ENCODE measurements around the gene FGFR2.

Gene FGFR2

GRCh38 chr10:121578965-121579364, 19.3 kb downstream of the FGFR2 start:
- no peaks in the 10 kb centered on the region for H3K9me3 ChIP-seq (ENCODE audit: control insufficient read depth, insufficient read depth, low read length)
- peak overlapping the region; percentile 62 for H3K9ac ChIP-seq (ENCODE audit: low read depth, low read length)
- H3K4me1 ChIP-seq (ENCODE audit: control insufficient read depth, insufficient read depth, low read length), result peaks cover 45% of the 10 kb centered on the region
- H3K27me3 ChIP-seq (ENCODE audit: control insufficient read depth, insufficient read depth, low read length), result no peaks in the 10 kb centered on the region
- H3K4me3 ChIP-seq (ENCODE audit: low read depth, low read length), result peak overlapping the region; percentile 18
- H3K36me3 ChIP-seq (ENCODE audit: control insufficient read depth, insufficient read depth, low read length), result peaks cover 21% of the 10 kb centered on the region

- H3K36me3 ChIP-seq (ENCODE audit: control insufficient read depth, insufficient read depth, low read length), result peaks cover 21% of the 10 kb centered on the region
- no peaks in the 10 kb centered on the region for H3K27me3 ChIP-seq (ENCODE audit: control insufficient read depth, insufficient read depth, low read length)
- H3K9ac ChIP-seq (ENCODE audit: low read depth, low read length), result no peak overlapping the region
- H3K9me3 ChIP-seq (ENCODE audit: control insufficient read depth, insufficient read depth, low read length), result no peaks in the 10 kb centered on the region
- H3K4me1 ChIP-seq (ENCODE audit: control insufficient read depth, insufficient read depth, low read length), result peaks cover 47% of the 10 kb centered on the region
- no peak overlapping the region for H3K4me3 ChIP-seq (ENCODE audit: low read depth, low read length)
Observed at GRCh38 chr10:121578298-121578697, 19.9 kb downstream of the FGFR2 start.

DNA sequence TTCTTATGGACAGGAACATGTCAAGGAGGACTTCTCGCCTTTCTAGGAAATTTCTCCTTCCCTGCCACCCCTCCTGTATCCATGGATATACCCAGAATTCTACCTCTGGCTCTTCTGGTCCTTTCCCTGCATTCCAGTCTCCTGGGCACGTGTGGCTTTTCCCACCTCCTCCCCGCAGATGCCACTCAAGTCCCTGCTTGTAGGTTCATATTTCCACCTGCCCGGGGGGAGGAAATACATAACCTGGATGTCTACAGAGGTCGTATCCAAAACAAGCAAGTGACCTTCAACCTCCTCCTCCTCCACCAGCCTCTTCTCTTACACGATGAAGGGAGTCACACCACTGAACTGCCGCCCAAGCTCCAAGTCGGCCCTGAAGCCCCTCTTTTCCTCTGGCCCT, 20.7 kb downstream of the FGFR2 start:
- Histone ChIP-seq H3K9ac (ENCODE audit: low read depth, low read length) (no peak overlapping the region), H3K27me3 (ENCODE audit: control insufficient read depth, insufficient read depth, low read length) (no peaks in the 10 kb centered on the region), H3K4me3 (ENCODE audit: low read depth, low read length) (no peak overlapping the region), H3K36me3 (ENCODE audit: control insufficient read depth, insufficient read depth, low read length) (peaks cover 21% of the 10 kb centered on the region), H3K4me1 (ENCODE audit: control insufficient read depth, insufficient read depth, low read length) (peaks cover 47% of the 10 kb centered on the region), H3K9me3 (ENCODE audit: control insufficient read depth, insufficient read depth, low read length) (no peaks in the 10 kb centered on the region)

DNA sequence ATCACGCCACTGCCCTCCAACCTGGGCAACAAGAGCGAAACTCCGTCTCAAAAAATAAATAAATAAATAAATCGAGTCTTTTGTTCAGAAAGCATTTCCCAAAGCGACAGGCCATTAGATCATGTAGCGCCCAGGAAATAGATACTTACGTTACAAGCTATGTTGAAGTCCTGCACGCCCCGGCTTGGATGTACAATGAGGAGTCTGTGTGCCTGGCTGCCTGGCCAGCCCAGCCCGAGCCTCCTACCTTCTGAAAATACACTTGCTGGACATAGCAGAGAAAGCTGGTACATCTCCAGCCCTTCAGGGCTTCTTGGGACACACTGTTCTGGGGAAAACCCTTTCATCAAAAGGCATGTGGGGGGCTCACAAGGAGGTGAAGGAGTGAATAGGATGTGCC, 22.1 kb downstream of the FGFR2 start:
- H3K27me3 ChIP-seq (ENCODE audit: control insufficient read depth, insufficient read depth, low read length), result no peaks in the 10 kb centered on the region
- H3K4me1 ChIP-seq (ENCODE audit: control insufficient read depth, insufficient read depth, low read length), result peaks cover 41% of the 10 kb centered on the region
- no peaks in the 10 kb centered on the region for H3K9me3 ChIP-seq (ENCODE audit: control insufficient read depth, insufficient read depth, low read length)
- peaks cover 21% of the 10 kb centered on the region for H3K36me3 ChIP-seq (ENCODE audit: control insufficient read depth, insufficient read depth, low read length)
- no peak overlapping the region for H3K9ac ChIP-seq (ENCODE audit: low read depth, low read length)
- no peak overlapping the region for H3K4me3 ChIP-seq (ENCODE audit: low read depth, low read length)

DNA sequence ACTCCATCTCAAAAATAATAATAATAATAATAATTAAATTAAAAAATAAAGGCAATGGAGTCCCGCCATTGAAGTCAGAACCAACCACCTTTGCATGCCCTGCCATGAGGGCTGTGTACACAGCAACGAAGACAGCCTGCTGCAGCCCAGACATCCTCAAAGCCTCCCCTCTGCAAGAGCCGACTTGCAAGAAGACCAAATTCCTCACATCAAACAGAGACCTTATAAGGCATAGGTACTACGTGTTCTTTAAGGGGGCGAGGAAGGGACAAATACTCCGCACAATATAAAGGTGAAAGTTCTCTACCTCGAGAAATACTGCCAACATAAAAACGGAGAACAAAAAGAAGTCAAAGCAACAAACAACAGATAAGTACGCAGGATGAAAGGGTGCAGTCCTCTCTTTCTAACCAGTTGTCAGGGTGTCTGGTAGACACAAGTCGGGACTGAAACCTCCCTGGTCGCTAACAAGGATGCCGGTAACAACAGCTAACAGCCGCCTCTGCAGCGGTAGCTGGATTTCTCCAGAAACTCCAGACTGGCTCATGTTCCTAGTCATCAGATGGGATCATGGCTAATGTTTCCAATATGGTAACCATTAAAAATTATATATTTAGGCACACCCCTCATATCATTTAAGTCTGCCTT, 23.6 kb downstream of the FGFR2 start:
- H3K36me3 ChIP-seq (ENCODE audit: control insufficient read depth, insufficient read depth, low read length), result peaks cover 16% of the 10 kb centered on the region
- H3K4me3 ChIP-seq (ENCODE audit: low read depth, low read length), result no peak overlapping the region
- no peaks in the 10 kb centered on the region for H3K9me3 ChIP-seq (ENCODE audit: control insufficient read depth, insufficient read depth, low read length)
- H3K9ac ChIP-seq (ENCODE audit: low read depth, low read length), result no peak overlapping the region
- peaks cover 29% of the 10 kb centered on the region for H3K4me1 ChIP-seq (ENCODE audit: control insufficient read depth, insufficient read depth, low read length)
- H3K27me3 ChIP-seq (ENCODE audit: control insufficient read depth, insufficient read depth, low read length), result no peaks in the 10 kb centered on the region

DNA sequence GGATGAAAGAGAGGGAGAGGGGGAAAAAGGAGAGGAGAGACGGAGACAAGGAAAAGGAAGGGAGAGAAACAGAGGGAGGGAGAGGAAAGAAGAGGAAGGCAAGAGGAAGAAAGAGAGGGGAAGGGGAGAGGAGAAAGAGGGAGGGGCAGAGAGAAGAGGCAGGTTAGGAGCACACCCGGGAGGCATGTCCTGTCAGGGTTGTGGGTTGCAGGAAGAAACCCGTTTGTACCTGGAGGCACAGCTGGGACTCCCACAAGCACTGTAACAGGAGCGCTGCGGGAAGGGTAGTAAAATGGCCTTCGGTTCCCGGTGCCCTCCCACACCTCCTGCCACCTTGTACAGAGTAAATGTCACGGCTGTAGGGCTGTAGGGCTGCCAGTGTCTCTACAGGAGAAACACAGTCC, 24.7 kb downstream of the FGFR2 start:
- H3K9ac ChIP-seq (ENCODE audit: low read depth, low read length), result no peak overlapping the region
- no peak overlapping the region for H3K4me3 ChIP-seq (ENCODE audit: low read depth, low read length)
- H3K27me3 ChIP-seq (ENCODE audit: control insufficient read depth, insufficient read depth, low read length), result no peaks in the 10 kb centered on the region
- peaks cover 13% of the 10 kb centered on the region for H3K36me3 ChIP-seq (ENCODE audit: control insufficient read depth, insufficient read depth, low read length)
- H3K9me3 ChIP-seq (ENCODE audit: control insufficient read depth, insufficient read depth, low read length), result no peaks in the 10 kb centered on the region
- peaks cover 20% of the 10 kb centered on the region for H3K4me1 ChIP-seq (ENCODE audit: control insufficient read depth, insufficient read depth, low read length)

DNA sequence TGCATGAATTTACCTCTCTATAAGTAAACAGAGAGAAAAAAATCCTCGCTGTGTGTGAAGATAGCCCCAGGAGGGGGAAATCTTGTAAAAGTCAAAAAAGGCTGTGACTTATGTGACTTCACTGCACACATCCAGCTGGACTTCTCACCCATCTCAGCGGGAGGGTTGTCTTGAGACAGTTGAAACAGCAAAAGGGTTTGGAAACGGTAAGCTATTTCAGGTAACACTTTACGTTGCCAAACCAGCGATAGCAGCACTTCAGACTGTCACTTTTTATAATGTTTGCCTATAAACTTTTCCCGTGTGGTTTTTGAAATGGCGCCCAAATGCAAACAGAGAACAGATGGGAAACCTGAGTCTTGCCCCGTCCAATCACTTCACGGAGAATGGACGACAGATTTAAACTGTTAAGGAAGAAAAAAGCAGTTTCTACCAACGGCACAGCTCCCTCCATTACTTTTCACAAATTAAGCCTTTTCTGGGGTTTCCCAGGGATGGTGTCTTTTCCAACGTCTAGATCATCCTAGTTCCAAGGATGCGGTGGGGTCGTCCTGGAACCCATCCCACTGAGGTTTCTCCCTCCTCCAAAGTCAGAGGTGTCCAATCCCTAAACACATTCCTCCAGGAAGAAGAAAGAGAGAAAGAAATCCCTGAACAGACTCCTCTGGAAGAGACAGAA, 25.2 kb downstream of the FGFR2 start:
- Histone ChIP-seq H3K9me3 (ENCODE audit: control insufficient read depth, insufficient read depth, low read length) (no peaks in the 10 kb centered on the region), H3K4me3 (ENCODE audit: low read depth, low read length) (no peak overlapping the region), H3K4me1 (ENCODE audit: control insufficient read depth, insufficient read depth, low read length) (peaks cover 17% of the 10 kb centered on the region)

GRCh38 chr10:121570315-121570714, 27.9 kb downstream of the FGFR2 start:
- peak overlapping the region; percentile 29 for H3K9ac ChIP-seq (ENCODE audit: low read depth, low read length)
- peaks cover 20% of the 10 kb centered on the region for H3K4me1 ChIP-seq (ENCODE audit: control insufficient read depth, insufficient read depth, low read length)
- no peak overlapping the region for H3K4me3 ChIP-seq (ENCODE audit: low read depth, low read length)
- peaks cover 7% of the 10 kb centered on the region for H3K36me3 ChIP-seq (ENCODE audit: control insufficient read depth, insufficient read depth, low read length)
- no peaks in the 10 kb centered on the region for H3K9me3 ChIP-seq (ENCODE audit: control insufficient read depth, insufficient read depth, low read length)
- no peaks in the 10 kb centered on the region for H3K27me3 ChIP-seq (ENCODE audit: control insufficient read depth, insufficient read depth, low read length)

More for the DNA sequence above, 25.2 kb downstream of the FGFR2 start:
- peaks cover 10% of the 10 kb centered on the region for H3K36me3 ChIP-seq (ENCODE audit: control insufficient read depth, insufficient read depth, low read length)
- H3K27me3 ChIP-seq (ENCODE audit: control insufficient read depth, insufficient read depth, low read length), result no peaks in the 10 kb centered on the region
- no peak overlapping the region for H3K9ac ChIP-seq (ENCODE audit: low read depth, low read length)

DNA sequence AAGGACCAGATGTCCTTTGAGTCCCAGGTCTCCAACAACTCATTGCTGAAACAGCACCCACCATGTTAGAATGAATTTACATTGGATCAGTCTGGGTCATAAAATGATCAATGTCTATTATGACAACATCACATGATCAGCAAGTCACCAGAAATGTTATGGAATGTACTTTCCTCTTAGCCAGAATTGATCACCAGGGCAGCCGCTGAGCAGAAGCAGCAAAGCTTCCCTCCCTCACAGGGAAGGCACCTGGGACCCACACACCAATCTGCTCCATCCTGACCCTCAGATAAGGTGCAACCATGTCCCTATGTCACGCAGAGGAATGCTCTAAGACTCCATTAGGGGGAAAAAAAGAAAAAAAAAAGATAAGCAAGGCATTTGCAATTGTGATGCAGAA, 30.0 kb downstream of the FGFR2 start:
- Histone ChIP-seq H3K4me3 (ENCODE audit: low read depth, low read length) (no peak overlapping the region), H3K9ac (ENCODE audit: low read depth, low read length) (no peak overlapping the region), H3K36me3 (ENCODE audit: control insufficient read depth, insufficient read depth, low read length) (peaks cover 19% of the 10 kb centered on the region), H3K27me3 (ENCODE audit: control insufficient read depth, insufficient read depth, low read length) (no peaks in the 10 kb centered on the region), H3K4me1 (ENCODE audit: control insufficient read depth, insufficient read depth, low read length) (peaks cover 13% of the 10 kb centered on the region), H3K9me3 (ENCODE audit: control insufficient read depth, insufficient read depth, low read length) (no peaks in the 10 kb centered on the region)

- Histone ChIP-seq H3K9me3 (ENCODE audit: control insufficient read depth, insufficient read depth, low read length) (no peaks in the 10 kb centered on the region), H3K4me1 (ENCODE audit: control insufficient read depth, insufficient read depth, low read length) (peaks cover 13% of the 10 kb centered on the region), H3K36me3 (ENCODE audit: control insufficient read depth, insufficient read depth, low read length) (peaks cover 23% of the 10 kb centered on the region), H3K4me3 (ENCODE audit: low read depth, low read length) (no peak overlapping the region), H3K9ac (ENCODE audit: low read depth, low read length) (no peak overlapping the region), H3K27me3 (ENCODE audit: control insufficient read depth, insufficient read depth, low read length) (no peaks in the 10 kb centered on the region)
Observed at GRCh38 chr10:121567569-121567968, 30.7 kb downstream of the FGFR2 start.

GRCh38 chr10:121566755-121567154, 31.5 kb downstream of the FGFR2 start:
- Histone ChIP-seq H3K9ac (ENCODE audit: low read depth, low read length) (peak overlapping the region; percentile 16), H3K4me3 (ENCODE audit: low read depth, low read length) (no peak overlapping the region), H3K9me3 (ENCODE audit: control insufficient read depth, insufficient read depth, low read length) (no peaks in the 10 kb centered on the region), H3K36me3 (ENCODE audit: control insufficient read depth, insufficient read depth, low read length) (peaks cover 23% of the 10 kb centered on the region), H3K27me3 (ENCODE audit: control insufficient read depth, insufficient read depth, low read length) (no peaks in the 10 kb centered on the region), H3K4me1 (ENCODE audit: control insufficient read depth, insufficient read depth, low read length) (peaks cover 13% of the 10 kb centered on the region)

DNA sequence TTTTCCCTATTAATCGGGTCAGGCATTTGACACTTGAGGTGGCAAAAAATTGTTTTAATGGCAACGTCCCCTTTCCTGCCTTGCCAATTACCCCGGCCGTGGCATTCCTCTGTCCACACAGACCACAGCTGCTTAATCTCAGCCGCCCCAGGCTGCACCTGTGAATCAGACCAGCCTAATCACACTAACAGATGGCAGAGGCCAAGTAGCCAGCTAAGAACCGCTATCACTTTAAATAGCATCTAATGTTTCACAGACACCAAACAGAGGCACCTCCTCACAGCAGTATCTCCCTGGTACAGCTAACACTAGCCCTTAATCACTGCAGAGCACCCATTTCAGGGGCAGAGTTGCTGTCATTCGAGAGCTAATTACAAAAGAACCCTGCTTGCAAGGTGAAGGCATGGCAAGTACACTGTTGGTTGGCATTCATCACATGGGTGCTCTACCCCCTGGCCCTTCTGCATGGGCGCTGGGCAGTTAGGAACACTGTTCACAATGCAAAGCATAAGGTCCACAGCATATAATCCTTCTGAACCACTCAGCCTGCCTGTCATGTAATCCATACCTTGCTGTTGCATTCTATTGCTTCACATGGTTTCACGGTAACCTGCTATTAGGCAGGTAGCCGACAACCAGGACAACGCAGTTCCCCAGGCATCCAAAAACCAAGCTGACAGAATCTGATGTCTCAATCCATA, 38.8 kb downstream of the FGFR2 start:
- no peaks in the 10 kb centered on the region for H3K4me1 ChIP-seq (ENCODE audit: control insufficient read depth, insufficient read depth, low read length)
- H3K27me3 ChIP-seq (ENCODE audit: control insufficient read depth, insufficient read depth, low read length), result no peaks in the 10 kb centered on the region
- no peaks in the 10 kb centered on the region for H3K9me3 ChIP-seq (ENCODE audit: control insufficient read depth, insufficient read depth, low read length)
- no peak overlapping the region for H3K9ac ChIP-seq (ENCODE audit: low read depth, low read length)
- H3K4me3 ChIP-seq (ENCODE audit: low read depth, low read length), result no peak overlapping the region
- peaks cover 14% of the 10 kb centered on the region for H3K36me3 ChIP-seq (ENCODE audit: control insufficient read depth, insufficient read depth, low read length)
